ENCODE data around the gene KPTN. TPM values are rescaled to one million over a fixed set of nuclear protein-coding genes. Genes with fewer than 3 reads are reported as not detected.

The KPTN gene
- polyA plus RNA-seq, 1 experiment, result 12.1 TPM

DNA sequence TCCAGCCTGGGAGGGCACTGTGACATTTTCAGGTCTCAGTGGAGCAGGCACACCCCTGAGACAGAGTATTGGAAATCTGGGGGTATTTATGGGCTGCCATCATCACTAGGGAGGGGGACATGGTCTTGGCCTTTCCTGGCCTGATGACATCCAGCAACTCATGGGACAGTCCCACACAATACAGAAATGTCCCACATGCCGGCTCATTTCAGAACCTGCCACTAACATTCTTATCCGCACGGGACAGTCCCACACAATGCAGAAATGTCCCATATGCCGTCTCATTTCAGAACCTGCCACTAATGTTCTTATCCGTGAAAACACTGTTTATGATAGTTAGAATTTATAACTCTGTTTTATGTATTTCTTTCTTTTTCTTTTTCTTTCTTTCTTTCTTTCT, 22.1 kb downstream of the KPTN start:
- Histone ChIP-seq H3K27me3 (ENCODE audit: control insufficient read depth, insufficient read depth, low read length) (peaks cover 26% of the 10 kb centered on the region), H3K4me3 (ENCODE audit: low read depth, low read length) (no peak overlapping the region), H3K36me3 (ENCODE audit: control insufficient read depth, insufficient read depth, low read length) (no peaks in the 10 kb centered on the region)
- ChIA-PET CTCF (interaction anchor here (3.3 kb wide), 1 partner anchor 22 kb away, joined by 12 read pairs; the partner anchor contains the start of gene KPTN), POLR2A (no interaction called here)
- no peak for DNase-seq (ENCODE audit: low read depth)
- TF ChIP-seq, protein P1, sequence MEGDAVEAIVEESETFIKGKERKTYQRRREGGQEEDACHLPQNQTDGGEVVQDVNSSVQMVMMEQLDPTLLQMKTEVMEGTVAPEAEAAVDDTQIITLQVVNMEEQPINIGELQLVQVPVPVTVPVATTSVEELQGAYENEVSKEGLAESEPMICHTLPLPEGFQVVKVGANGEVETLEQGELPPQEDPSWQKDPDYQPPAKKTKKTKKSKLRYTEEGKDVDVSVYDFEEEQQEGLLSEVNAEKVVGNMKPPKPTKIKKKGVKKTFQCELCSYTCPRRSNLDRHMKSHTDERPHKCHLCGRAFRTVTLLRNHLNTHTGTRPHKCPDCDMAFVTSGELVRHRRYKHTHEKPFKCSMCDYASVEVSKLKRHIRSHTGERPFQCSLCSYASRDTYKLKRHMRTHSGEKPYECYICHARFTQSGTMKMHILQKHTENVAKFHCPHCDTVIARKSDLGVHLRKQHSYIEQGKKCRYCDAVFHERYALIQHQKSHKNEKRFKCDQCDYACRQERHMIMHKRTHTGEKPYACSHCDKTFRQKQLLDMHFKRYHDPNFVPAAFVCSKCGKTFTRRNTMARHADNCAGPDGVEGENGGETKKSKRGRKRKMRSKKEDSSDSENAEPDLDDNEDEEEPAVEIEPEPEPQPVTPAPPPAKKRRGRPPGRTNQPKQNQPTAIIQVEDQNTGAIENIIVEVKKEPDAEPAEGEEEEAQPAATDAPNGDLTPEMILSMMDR (IDR thresholded peaks at IDR 0.05; ENCODE audit: insufficient read depth, low read depth, low read length), result no peak

DNA sequence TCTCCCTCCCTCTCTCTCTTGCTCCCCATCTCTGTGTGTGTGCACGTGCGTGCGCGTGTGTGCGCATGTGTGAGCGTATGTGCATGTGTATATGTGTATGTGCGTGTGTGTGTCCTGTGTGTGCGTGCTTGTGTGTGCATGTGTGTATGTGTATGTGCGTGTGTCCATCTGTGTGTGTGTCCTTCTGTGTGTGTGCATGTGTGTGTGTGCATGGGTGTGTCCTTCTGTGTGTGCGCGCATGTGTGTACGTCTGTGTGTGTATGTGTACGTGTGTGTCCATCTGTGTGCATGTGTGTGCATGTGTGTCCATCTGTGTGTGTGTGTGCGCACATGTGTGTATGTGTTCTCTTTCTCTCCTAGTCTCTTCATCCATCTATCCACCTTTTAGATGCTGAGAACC, 24.5 kb downstream of the KPTN start:
- Histone ChIP-seq H3K36me3 (ENCODE audit: control insufficient read depth, insufficient read depth, low read length) (no peaks in the 10 kb centered on the region), H3K4me3 (ENCODE audit: low read depth, low read length) (no peak overlapping the region), H3K27me3 (ENCODE audit: control insufficient read depth, insufficient read depth, low read length) (peaks cover 35% of the 10 kb centered on the region)
- ChIA-PET CTCF (no interaction called here), POLR2A (no interaction called here)
- TF ChIP-seq, protein P1 (IDR thresholded peaks at IDR 0.05; ENCODE audit: insufficient read depth, low read depth, low read length), result no peak
- no peak for DNase-seq (ENCODE audit: low read depth)

DNA sequence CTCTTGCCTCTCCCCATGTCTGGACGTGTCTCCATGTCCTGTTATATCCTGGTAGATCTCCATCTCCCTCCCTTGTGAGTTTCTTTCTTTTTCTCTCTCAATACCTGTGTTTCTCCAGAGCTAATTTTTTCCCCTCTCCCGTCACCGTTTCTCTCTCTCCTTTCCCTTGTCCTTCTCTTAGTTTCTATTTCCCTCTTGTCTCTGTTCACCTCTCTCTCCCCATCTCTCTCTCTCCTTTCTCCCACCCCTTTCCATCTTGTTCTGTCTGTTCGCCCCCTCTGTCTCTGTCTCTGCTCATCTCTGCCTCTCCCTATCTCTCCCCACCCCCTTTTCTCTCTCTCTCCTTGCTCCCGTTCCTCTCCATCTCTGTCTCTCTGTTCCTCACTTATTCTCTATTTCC, 25.3 kb downstream of the KPTN start:
- ChIA-PET POLR2A (no interaction called here), CTCF (interaction anchor here (0.6 kb wide), 1 partner anchor 40 kb away, joined by 3 read pairs; the partner anchor contains the start of gene MEIS3)
- Histone ChIP-seq H3K4me3 (ENCODE audit: low read depth, low read length) (no peak overlapping the region), H3K27me3 (ENCODE audit: control insufficient read depth, insufficient read depth, low read length) (peaks cover 35% of the 10 kb centered on the region), H3K36me3 (ENCODE audit: control insufficient read depth, insufficient read depth, low read length) (no peaks in the 10 kb centered on the region)
- TF ChIP-seq, protein P1 (IDR thresholded peaks at IDR 0.05; ENCODE audit: insufficient read depth, low read depth, low read length), result no peak
- no peak for DNase-seq (ENCODE audit: low read depth)

DNA sequence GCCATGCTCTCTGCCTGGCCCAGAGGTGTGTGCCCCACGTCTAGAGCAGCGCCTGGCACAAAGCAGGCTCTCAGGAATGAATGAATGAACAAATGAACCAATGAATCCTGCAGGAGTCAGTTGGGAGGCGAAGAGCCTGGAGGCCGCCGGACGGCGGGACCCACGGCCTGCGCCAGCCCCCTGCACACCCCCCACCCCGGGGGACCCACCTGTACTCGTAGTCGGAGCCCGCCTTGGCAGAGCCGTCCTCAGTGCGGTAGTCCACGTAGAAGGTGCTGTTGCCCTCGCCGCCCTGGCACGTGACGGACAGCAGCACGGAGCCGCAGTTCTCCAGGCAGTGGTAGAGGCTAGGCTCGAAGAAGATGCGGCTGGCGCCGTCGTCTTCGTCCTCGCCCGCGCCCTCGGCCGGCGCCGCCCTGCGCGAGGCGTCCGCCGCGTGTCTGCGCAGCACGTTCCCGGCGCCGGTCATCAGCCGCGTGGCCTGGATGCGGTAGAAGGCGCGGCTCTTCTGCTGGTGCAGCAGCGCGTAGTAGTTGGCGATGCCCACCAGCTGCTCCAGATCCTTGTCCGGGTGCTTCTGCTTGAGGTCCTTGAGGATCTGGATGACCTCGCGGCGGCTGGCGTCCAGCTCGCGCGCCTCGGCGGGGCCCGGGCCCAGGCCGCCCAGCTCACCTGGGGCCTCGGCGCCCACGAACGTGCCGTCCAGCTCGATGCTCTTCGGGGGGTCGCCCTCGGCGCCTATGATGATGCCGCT, 27.1 kb downstream of the KPTN start:
- TF ChIP-seq, protein P1 (IDR thresholded peaks at IDR 0.05; ENCODE audit: insufficient read depth, low read depth, low read length), result no peak
- CTCF ChIA-PET, result interaction anchor here (1.2 kb wide), 1 partner anchor 20 kb away, joined by 3 read pairs; no protein-coding TSS in a partner anchor
- Histone ChIP-seq H3K36me3 (ENCODE audit: control insufficient read depth, insufficient read depth, low read length) (no peaks in the 10 kb centered on the region), H3K4me3 (ENCODE audit: low read depth, low read length) (no peak overlapping the region), H3K27me3 (ENCODE audit: control insufficient read depth, insufficient read depth, low read length) (peaks cover 37% of the 10 kb centered on the region)
- POLR2A ChIA-PET, result no interaction called here
- no peak for DNase-seq (ENCODE audit: low read depth)

DNA sequence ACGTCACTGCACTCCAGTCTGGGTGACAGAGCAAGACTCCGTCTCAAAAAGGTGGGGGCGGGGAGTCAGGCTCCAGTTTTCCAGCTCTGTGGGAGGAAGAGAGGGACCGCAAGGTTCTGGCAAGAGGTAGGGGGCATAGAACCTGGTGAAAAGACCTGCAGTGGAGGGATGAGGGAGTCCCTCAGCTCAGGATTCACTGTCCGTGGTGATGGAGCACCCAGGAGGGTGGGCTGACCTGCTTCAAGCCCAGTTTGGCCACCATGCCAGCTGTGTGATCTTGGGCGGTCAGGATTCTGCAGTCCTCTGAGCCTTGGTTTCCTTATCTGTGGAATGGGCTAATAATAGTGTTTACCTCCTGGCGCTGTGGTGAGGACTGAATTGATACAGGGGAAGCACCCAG, 33.5 kb downstream of the KPTN start:
- H3K27me3 ChIP-seq (ENCODE audit: control insufficient read depth, insufficient read depth, low read length), result peaks cover 38% of the 10 kb centered on the region
- ChIA-PET CTCF (interaction anchor here (0.5 kb wide), 1 partner anchor 11 kb away, joined by 3 read pairs; no protein-coding TSS in a partner anchor), POLR2A (no interaction called here)
- H3K36me3 ChIP-seq (ENCODE audit: control insufficient read depth, insufficient read depth, low read length), result no peaks in the 10 kb centered on the region
- DNase-seq (ENCODE audit: low read depth), result no peak
- TF ChIP-seq, protein P1 (IDR thresholded peaks at IDR 0.05; ENCODE audit: insufficient read depth, low read depth, low read length), result no peak
- no peak overlapping the region for H3K4me3 ChIP-seq (ENCODE audit: low read depth, low read length)
